Neural progenitor cell (in vitro differentiated cells): ENCODE measurements around the gene MCM5. TPM values are rescaled to one million over a fixed set of nuclear protein-coding genes. Genes with fewer than 3 reads are reported as not detected.

Source experiments
- DNase-seq: peaks from one replicate; pipeline ENCODE4 v3.0.0-alpha.2; 2016; ENCODE audit warnings: low spot score
- H2AFZ ChIP-seq: fragments of 200-600 bp; sonication (generic); replicated peaks from 2 replicates; pipeline ENCODE4 v1.6.1; 2016; ENCODE audit warnings: antibody characterized with exemption
- H3F3A ChIP-seq: fragments of 200-600 bp; sonication (generic); 2 replicates; pipeline ENCODE4 v1.6.1; 2016; ENCODE audit warnings: antibody characterized with exemption, low read depth
- H3K27ac ChIP-seq: fragments of 200-600 bp; sonication (generic); 2 replicates; pipeline ENCODE4 v1.5.1; 2016; ENCODE audit warnings: mild to moderate bottlenecking
- H3K27me3 ChIP-seq: fragments of 200-600 bp; sonication (generic); 2 replicates; pipeline ENCODE4 v1.6.1; 2016; ENCODE audit warnings: mild to moderate bottlenecking, moderate library complexity
- H3K36me3 ChIP-seq: fragments of 200-600 bp; sonication (generic); 2 replicates; pipeline ENCODE4 v1.5.1; 2016
- H3K4me1 ChIP-seq: fragments of 200-600 bp; sonication (generic); 2 replicates; pipeline ENCODE4 v1.6.1; 2016; ENCODE audit warnings: mixed run types
- H3K4me2 ChIP-seq: fragments of 200-600 bp; sonication (generic); 2 replicates; pipeline ENCODE4 v1.6.1; 2016
- H3K4me3 ChIP-seq: fragments of 200-600 bp; sonication (generic); 2 replicates; pipeline ENCODE4 v1.5.1; 2016
- H3K79me2 ChIP-seq: fragments of 200-600 bp; sonication (generic); 2 replicates; pipeline ENCODE4 v1.6.1; 2016; ENCODE audit warnings: low read depth
- H3K9ac ChIP-seq: fragments of 200-600 bp; sonication (generic); 2 replicates; pipeline ENCODE4 v1.6.1; 2016
- H3K9me3 ChIP-seq: fragments of 200-600 bp; sonication (generic); 2 replicates; pipeline ENCODE4 v1.5.1; 2016; ENCODE audit warnings: low read depth
- H4K20me1 ChIP-seq: fragments of 200-600 bp; sonication (generic); 2 replicates; pipeline ENCODE4 v1.6.1; 2016; ENCODE audit warnings: low read depth
- H3K27ac Mint-ChIP-seq: 3 replicates; pipeline ENCODE4 v1.8.0; 2021; ENCODE audit warnings: mixed read lengths
- H3K27me3 Mint-ChIP-seq: 2 replicates; pipeline ENCODE4 v1.8.0; 2022; ENCODE audit warnings: low read depth, mild to moderate bottlenecking, inconsistent platforms, moderate library complexity, mixed read lengths; ENCODE audit not compliant: insufficient read depth
- H3K36me3 Mint-ChIP-seq: 3 replicates; pipeline ENCODE4 v1.8.0; 2021; ENCODE audit warnings: mixed read lengths
- H3K4me1 Mint-ChIP-seq: 3 replicates; pipeline ENCODE4 v1.8.0; 2021; ENCODE audit warnings: mixed read lengths
- H3K4me3 Mint-ChIP-seq: 3 replicates; pipeline ENCODE4 v1.8.0; 2021; ENCODE audit warnings: mild to moderate bottlenecking, moderate library complexity, mixed read lengths
- H3K9me3 Mint-ChIP-seq: 3 replicates; pipeline ENCODE4 v1.8.0; 2020; ENCODE audit warnings: mixed read lengths
- CTCF ChIP-seq: fragments of 200-600 bp; sonication (generic); IDR thresholded peaks from 2 replicates; pipeline ENCODE4 v1.5.1; 2017; ENCODE audit warnings: antibody characterized with exemption, mild to moderate bottlenecking
- EZH2 ChIP-seq: fragments of 200-600 bp; sonication (generic); IDR thresholded peaks from 2 replicates; pipeline ENCODE4 v1.6.1; 2017; ENCODE audit warnings: antibody characterized with exemption, mild to moderate bottlenecking, moderate library complexity
- EZH2phosphoT487 ChIP-seq: fragments of 200-600 bp; sonication (generic); IDR thresholded peaks from 2 replicates; pipeline ENCODE4 v1.6.1; 2017; ENCODE audit warnings: antibody characterized with exemption
- total RNA-seq: library from RNA; depleted of rRNA; stranded (reverse); fragments of >200 nt; gene quantifications from 2 replicates; pipeline ENCODE4 v1.2.3, GENCODE V29; 2015; ENCODE audit warnings: low replicate concordance

Gene MCM5
- total RNA-seq, 1 donor from 2014 or later: 131 TPM

- Histone ChIP-seq H3K4me1 (peaks cover 24% of the 10 kb centered on the region), H3K4me3 (no peak overlapping the region), H3K4me2 (no peak overlapping the region), H3K79me2 (peaks cover 55% of the 10 kb centered on the region), H2AFZ (no peak overlapping the region), H3K27me3 (no peaks in the 10 kb centered on the region), H3K36me3 (peaks cover 9% of the 10 kb centered on the region), H3K9me3 (no peaks in the 10 kb centered on the region), H3K27ac (no peak overlapping the region), H3F3A (no peaks in the 10 kb centered on the region), H4K20me1 (peaks cover 22% of the 10 kb centered on the region), H3K9ac (no peak overlapping the region)
- Mint-ChIP-seq H3K9me3 (no peaks in the 10 kb centered on the region), H3K36me3 (peaks cover 36% of the 10 kb centered on the region), H3K27ac (peak overlapping the region; percentile 35), H3K4me3 (no peak overlapping the region), H3K27me3 (no peaks in the 10 kb centered on the region), H3K4me1 (peaks cover 26% of the 10 kb centered on the region)
- TF ChIP-seq EZH2phosphoT487 (no peak), EZH2 (no peak), CTCF (no peak)
- no peak for DNase-seq
These were observed 4.2 kb downstream of the MCM5 start for GRCh38 chr22:35404176-35404575.

- H3K9ac ChIP-seq: no peak overlapping the region
- Mint-ChIP-seq H3K9me3 (no peaks in the 10 kb centered on the region), H3K4me1 (peaks cover 13% of the 10 kb centered on the region), H3K27ac (no peak overlapping the region), H3K4me3 (no peak overlapping the region), H3K36me3 (peaks cover 44% of the 10 kb centered on the region), H3K27me3 (no peaks in the 10 kb centered on the region)
- H3K4me3 ChIP-seq: no peak overlapping the region
- no peak overlapping the region for H3K4me2 ChIP-seq
- no peak overlapping the region for H2AFZ ChIP-seq
- TF ChIP-seq EZH2 (no peak), EZH2phosphoT487 (no peak), CTCF (no peak)
- H3F3A ChIP-seq: no peaks in the 10 kb centered on the region
- H3K4me1 ChIP-seq: peaks cover 14% of the 10 kb centered on the region
- DNase-seq: no peak
- H3K27me3 ChIP-seq: no peaks in the 10 kb centered on the region
- H3K9me3 ChIP-seq: no peaks in the 10 kb centered on the region
- peaks cover 40% of the 10 kb centered on the region for H3K79me2 ChIP-seq
- H3K27ac ChIP-seq: no peak overlapping the region
- peaks cover 24% of the 10 kb centered on the region for H4K20me1 ChIP-seq
- H3K36me3 ChIP-seq: peaks cover 9% of the 10 kb centered on the region
These were observed 6.5 kb downstream of the MCM5 start for GRCh38 chr22:35406443-35406842.

GRCh38 chr22:35407362-35407761 is 7.4 kb downstream of the MCM5 start:
- Histone ChIP-seq H3K27ac (no peak overlapping the region), H3K4me1 (peaks cover 6% of the 10 kb centered on the region), H3K4me3 (no peak overlapping the region), H3K36me3 (peaks cover 9% of the 10 kb centered on the region), H3F3A (no peaks in the 10 kb centered on the region), H3K9me3 (no peaks in the 10 kb centered on the region), H2AFZ (no peak overlapping the region), H3K79me2 (peaks cover 31% of the 10 kb centered on the region), H4K20me1 (peaks cover 24% of the 10 kb centered on the region), H3K27me3 (no peaks in the 10 kb centered on the region), H3K4me2 (no peak overlapping the region), H3K9ac (no peak overlapping the region)
- H3K4me1 Mint-ChIP-seq: peaks cover 5% of the 10 kb centered on the region
- no peaks in the 10 kb centered on the region for H3K9me3 Mint-ChIP-seq
- H3K4me3 Mint-ChIP-seq: no peak overlapping the region
- H3K36me3 Mint-ChIP-seq: peaks cover 46% of the 10 kb centered on the region
- H3K27ac Mint-ChIP-seq: no peak overlapping the region
- DNase-seq: no peak
- no peaks in the 10 kb centered on the region for H3K27me3 Mint-ChIP-seq
- TF ChIP-seq CTCF (no peak), EZH2phosphoT487 (no peak), EZH2 (no peak)
